Measurements from ENCODE around the gene COL9A1. TPM values are rescaled to one million over a fixed set of nuclear protein-coding genes. Genes with fewer than 3 reads are reported as not detected.

The COL9A1 gene
- total and polyA plus RNA-seq, 2 experiments from 2014 or later = 1.6 to 2.3 TPM

GRCh38 chr6:70168681-70169377 is 134.1 kb downstream of the COL9A1 start:
- no peak overlapping the region for H3K4me3 ChIP-seq
- TF ChIP-seq EZH2phosphoT487 (IDR thresholded peaks at IDR 0.05; ENCODE audit: low read depth, severe bottlenecking, unreplicated experiment) = no peak
- TF ChIP-seq, protein P1, sequence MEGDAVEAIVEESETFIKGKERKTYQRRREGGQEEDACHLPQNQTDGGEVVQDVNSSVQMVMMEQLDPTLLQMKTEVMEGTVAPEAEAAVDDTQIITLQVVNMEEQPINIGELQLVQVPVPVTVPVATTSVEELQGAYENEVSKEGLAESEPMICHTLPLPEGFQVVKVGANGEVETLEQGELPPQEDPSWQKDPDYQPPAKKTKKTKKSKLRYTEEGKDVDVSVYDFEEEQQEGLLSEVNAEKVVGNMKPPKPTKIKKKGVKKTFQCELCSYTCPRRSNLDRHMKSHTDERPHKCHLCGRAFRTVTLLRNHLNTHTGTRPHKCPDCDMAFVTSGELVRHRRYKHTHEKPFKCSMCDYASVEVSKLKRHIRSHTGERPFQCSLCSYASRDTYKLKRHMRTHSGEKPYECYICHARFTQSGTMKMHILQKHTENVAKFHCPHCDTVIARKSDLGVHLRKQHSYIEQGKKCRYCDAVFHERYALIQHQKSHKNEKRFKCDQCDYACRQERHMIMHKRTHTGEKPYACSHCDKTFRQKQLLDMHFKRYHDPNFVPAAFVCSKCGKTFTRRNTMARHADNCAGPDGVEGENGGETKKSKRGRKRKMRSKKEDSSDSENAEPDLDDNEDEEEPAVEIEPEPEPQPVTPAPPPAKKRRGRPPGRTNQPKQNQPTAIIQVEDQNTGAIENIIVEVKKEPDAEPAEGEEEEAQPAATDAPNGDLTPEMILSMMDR (IDR thresholded peaks at IDR 0.05; ENCODE audit: poor library complexity) = no peak
- no peak for TF ChIP-seq EZH2 (IDR thresholded peaks at IDR 0.05; ENCODE audit: borderline replicate concordance)
- H3K36me3 ChIP-seq (replicated peaks; ENCODE audit: insufficient read depth, low read depth) = no peaks in the 10 kb centered on the region
- no peaks in the 10 kb centered on the region for H4K20me1 ChIP-seq (ENCODE audit: insufficient read depth, poor library complexity, severe bottlenecking)
- peaks cover 3% of the 10 kb centered on the region for H3K27me3 ChIP-seq
- no peak overlapping the region for H3K27ac ChIP-seq
- no peaks in the 10 kb centered on the region for H3K9me3 ChIP-seq (ENCODE audit: low read depth)
- 79% methylated on average over 5 of the region's 5 CpGs for WGBS (ENCODE audit: low lambda C conversion rate, missing lambda C conversion rate)
- no peaks in the 10 kb centered on the region for H3K4me1 ChIP-seq (ENCODE audit: insufficient read depth)
- no peaks in the 10 kb centered on the region for H3K79me2 ChIP-seq
- DNase-seq (ENCODE audit: low spot score) = no peak
- H3K4me2 ChIP-seq = no peak overlapping the region
- no peak overlapping the region for H2AFZ ChIP-seq
- H3K9me2 ChIP-seq (replicated peaks; ENCODE audit: insufficient read depth) = no peaks in the 10 kb centered on the region

Other genes with a start within 250 kb of the COL9A1 start
- 62.4 and 78.4 TPM in 2 replicates for gene FAM135A, start 110.4 kb upstream of the COL9A1 start, total RNA-seq
- gene FAM135A, start 110.4 kb upstream of the COL9A1 start, polyA plus RNA-seq = 17.2 and 19.0 TPM in 2 replicates

Data from hepatocyte (in vitro differentiated cells).